DMS 273 (cell line): ENCODE data around the gene TMEM35A.
"Not testable (repeated sequence)": the region's sequence is repeated elsewhere in the genome, so short reads cannot be mapped to it uniquely, and the experiment has no call there.

Experiments used
- DNase-seq: peaks from one replicate; lab custom pipeline; 2025; ENCODE audit not compliant: unreplicated experiment; lab: John Stamatoyannopoulos, UW

Gene TMEM35A, protein sequence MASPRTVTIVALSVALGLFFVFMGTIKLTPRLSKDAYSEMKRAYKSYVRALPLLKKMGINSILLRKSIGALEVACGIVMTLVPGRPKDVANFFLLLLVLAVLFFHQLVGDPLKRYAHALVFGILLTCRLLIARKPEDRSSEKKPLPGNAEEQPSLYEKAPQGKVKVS

DNA sequence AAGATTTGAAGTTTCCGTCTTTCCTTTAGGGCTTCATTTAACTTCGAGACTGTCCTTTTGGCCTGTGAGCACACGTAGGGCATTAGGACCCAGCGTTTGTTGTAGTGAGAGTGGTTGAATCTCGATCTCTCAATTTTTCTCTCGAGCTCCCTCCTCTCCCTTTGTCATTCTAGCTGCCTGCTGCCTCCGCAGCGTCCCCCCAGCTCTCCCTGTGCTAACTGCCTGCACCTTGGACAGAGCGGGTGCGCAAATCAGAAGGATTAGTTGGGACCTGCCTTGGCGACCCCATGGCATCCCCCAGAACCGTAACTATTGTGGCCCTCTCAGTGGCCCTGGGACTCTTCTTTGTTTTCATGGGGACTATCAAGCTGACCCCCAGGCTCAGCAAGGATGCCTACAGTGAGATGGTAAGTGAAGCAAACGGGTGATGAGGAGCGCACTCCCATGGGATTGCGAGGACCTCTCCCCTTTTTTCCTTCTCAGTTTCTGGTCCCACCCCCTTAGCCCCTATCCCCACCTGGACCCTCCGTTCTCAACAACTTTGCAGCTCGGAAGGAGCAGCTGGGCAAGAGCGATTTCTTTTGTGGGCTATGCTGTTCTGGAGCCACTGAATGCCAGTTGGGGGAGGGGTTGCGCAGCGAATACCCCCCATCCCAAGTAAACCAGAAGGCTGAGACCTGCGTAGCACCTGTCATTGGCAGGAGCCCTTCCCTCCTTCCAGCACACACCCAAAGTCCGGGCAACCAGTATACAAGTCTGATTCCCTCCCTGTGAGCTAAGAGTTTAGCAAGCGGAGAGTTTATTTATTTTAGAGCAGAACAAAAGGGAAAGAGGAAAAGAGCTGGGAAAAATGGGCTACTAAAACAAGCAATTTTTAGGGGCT, at the start of gene TMEM35A:
TMEM35A (plus strand) TSS at position 164 of the 883 bp plus-strand sequence; CDS start at position 288, 124 bp downstream.
- no peak for DNase-seq

DNA sequence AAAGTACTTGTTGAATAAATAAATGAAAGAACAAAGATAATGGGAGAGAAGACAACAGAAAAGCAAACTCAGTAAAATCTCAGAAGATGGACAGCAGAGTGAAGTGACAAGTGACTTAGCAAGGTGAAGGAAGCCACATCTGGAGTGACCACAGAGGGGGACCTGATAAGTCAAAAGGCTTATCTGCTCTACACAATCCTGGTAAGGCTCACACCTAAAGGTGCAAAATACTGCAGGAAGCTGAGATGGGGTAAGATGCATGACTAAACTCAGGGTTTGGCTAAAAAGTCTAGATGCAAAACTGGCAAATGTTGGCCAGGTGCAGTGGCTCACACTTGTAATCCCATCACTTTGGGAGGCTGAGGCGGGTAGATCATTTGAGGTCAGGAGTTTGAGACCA, 49.0 kb upstream of the TMEM35A start:
- no peak for DNase-seq

DNA sequence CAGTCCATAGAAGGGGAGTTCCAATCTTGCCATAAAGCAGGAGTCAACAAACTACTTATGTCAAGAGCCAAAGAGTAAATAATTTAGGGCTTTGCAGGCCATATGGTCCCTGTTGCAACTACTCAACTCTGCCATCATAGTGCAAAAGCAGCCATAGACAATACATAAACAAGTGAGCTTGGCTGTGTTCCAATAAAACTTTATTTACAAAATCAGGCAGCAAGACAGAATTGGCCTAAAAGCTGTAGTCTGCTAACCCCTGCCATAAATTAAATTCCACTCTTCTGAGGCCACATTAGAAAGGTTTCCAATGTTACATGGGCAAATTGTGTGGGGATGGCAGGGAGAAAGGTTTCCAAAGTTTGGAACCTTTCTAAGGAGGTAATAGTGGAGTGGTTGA, 41.4 kb upstream of the TMEM35A start:
- peak; percentile 9 for DNase-seq

DNA sequence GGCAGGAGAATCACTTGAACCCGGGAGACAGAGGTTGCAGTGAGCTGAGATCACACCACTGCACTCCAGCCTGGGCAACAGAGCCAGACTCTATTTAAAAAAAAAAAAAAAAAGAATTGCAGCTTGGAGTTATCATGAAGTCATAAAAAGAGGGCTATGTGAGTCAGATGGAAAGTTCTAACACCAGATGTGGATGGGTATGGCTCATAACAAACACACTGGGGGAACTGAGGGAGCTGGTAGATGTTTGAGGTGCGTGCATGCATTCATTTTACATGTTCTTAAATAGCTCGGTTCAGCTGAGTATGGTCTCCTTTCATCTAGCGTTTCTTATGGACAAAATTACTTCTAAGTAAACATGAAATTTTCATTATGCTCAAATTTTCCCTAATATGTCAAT, 38.5 kb upstream of the TMEM35A start:
- no peak for DNase-seq

DNA sequence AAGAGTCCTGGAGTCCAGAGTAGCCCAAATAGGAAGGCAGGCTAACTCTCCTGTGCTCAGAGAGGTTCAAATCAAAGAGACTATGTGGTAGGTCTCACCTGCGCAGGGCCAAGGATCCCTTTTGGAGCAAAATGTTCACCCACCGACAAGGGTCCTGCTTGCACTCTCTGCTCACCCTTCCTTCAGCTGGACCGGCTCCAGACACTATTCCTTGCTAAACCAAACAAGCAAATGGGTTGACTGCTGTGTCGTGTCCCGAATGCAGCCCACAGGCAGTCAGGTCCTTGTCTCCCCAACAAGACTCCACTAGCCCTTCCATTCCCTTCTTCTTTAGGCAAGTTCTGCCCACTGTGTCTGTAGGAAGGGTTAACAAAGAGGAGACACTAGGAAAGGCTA, 27.5 kb upstream of the TMEM35A start:
- DNase-seq: no peak

DNA sequence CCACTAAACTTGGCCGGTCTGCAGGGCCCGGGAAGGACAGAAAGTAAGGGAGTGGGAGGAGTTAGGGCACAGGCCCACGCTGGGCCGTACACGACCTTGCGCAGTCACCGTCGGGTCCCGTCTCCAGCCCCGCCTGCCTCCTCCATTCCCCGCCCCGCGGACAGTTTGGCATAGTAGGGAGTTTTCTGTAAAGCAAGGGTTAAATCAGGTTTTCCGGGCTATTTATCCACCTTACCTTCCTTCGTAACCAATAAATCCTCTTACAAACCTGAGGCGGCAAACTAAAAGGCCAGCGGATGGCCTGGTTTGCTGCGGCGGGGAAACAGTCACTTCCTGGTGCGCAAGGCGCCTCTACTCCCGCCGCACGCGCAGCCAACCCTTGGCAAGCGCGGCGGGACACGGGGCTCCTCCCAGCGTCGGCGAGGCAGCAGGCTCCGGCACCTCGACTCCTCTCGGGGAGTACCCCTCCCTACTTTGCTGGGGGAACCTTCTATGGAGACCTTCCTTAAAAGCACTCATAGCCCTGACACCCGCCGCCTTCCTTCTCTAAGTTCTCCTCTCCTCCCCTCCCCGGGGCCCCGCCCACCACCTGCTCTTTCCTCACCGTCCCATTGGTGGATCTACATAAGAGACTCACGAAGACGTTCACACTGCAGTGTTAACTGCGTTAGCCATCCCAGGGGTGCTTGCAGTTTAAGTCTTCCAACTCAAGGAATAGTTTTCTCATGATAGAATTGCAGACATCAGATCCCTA, 27.0 kb upstream of the TMEM35A start, which contains the start of gene TRMT2B:
TRMT2B (minus strand) TSS at position 563 of the 754 bp plus-strand sequence. CDS start 9,822 bp downstream, outside the sequence.
- DNase-seq: peak; percentile 94

DNA sequence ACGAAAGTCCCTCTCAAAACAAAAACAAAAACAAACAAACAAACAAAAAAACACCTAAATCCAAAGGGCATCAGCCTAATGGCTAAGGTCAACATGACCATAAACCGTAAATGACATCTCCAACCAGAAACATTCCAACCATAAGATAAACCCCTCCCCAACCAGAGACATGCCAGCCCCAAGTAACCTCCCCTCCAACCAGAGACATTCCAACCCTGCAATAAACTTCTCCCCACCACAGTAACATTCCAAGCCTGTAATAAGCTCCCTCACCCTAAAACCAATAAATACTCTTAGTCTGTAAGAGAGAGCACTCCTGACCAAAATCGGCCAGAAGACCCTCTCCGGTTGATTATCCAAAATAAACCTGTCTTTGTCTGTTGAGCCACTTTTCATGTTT, 22.1 kb upstream of the TMEM35A start:
- DNase-seq: not testable (repeated sequence)

DNA sequence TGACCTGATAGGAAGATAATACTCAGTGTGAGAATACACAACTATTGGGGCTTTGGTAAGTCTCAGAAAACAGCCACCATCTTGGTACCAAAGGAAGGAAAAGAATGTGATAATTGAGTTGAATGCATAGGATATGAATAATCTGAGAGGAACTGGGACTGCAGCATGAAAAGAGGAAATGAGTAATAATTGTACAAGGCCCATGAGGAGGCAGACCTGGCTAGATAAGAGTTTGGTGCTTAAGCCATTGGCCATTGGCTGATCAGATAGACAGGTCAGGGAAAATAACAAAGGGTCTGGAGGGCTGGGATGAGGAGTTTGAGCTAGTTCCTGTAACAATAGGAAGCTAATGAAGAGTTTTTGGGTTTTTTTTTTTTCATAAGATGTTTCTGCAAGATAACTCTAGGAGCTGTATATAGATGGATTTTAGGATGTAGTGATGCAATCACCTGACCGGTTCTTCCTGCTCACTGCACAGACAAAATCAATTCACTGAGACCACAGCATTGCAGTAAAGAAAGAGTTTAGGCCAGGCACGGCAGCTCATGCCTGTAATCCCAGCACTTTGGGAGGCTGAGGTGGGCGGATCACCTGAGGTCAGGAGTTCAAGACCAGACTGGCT, 21.5 kb upstream of the TMEM35A start:
- no peak for DNase-seq

DNA sequence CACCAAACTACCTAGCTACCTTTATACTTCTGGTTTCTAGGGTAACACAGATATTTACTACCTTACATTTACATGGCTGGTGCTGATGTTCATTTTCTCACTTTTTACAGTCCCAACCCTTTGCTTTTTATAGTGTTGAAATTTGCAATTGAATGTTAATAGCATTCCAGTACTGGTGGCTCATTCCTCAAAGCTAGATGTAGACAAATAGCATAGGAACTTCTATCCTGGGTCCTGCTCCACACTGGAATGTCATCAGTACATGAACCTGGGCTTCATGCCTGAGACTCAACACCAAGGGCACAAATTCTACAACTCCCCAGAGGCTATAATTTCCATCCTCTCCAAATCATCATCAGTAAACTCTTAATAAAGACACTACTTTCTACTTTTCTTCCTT, 16.5 kb upstream of the TMEM35A start:
- no peak for DNase-seq

DNA sequence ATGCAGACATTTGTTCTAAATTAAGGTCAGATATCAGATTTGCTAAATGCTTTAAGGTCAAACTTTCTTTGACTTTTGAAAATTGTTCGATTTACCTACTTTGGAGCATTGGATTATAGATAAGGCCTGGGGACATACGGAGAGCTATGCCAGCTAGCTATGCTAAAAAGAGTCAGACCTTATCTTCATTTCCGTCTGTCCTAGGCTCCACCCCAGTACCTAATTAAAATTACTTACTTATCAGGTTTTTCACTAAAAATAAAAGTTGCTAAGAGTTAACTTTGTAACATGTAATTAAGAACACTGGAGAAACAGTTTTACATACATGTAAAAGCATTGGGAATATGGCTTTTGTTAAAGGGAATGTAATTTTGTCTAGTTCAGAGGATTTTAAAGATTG, 7.1 kb upstream of the TMEM35A start:
- DNase-seq: no peak

DNA sequence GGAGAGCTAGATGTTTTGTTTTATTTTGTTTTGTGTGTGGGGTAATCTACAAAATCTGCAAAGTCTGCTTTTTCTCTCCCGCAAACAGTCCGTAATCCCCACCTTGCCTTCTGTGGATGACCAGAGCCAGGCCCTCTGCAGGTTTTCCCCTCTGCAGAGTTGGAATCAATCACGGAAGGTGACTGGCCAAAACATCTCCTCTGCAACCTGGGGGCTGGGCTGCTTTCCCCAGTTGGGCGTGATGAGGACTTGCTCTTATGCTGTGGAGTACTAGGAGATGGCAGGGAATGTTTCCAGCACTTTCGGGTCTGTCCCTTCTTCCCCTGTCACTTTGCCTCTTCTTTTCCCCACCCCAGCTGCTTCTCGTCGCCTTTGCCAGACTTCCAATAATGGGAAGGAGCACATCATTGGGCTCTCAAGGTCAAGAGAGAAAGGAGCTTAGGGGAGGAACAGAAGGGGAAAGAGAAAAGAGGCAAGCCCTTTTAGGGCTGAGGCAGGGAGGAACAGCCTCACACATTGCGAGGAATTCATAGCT, 1.1 kb downstream of the TMEM35A start:
- no peak for DNase-seq

DNA sequence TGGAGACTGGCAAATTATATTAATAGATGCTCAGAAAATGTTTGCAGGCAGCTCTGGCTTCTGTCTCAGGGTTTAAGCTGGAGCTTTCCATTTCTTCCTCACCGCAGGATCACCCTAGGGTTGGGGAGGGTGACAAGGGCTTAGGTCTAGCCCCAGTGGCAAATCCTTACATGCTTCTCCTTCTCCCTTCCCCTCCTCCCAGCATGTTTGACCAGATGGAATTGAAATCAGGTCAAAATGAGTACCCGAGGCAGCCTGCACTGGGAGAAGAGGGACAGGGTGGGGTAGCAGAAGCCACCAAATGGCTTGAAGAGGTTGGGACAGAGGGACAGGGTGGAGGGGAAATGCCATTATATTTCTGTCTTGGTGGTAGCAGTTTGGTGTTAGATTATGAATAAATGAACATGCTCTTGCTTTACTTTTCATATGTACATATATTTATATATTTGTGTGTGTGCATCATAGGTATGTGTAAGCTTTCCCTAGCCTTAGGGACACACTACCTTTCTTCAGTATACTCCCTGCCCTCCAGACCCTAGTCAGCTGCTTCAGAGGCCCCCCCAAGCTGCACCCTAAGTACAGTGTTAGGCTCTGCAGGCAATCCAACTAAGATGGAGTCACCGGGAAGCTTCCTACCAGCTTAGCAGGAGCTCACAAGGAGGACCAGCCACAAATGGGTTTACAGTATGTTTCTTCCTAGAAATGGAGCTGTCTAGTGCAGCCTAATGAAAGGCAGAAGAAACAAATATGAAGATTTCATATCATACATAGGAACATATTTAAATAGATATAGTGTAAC, 1.8 kb downstream of the TMEM35A start:
- DNase-seq: no peak

DNA sequence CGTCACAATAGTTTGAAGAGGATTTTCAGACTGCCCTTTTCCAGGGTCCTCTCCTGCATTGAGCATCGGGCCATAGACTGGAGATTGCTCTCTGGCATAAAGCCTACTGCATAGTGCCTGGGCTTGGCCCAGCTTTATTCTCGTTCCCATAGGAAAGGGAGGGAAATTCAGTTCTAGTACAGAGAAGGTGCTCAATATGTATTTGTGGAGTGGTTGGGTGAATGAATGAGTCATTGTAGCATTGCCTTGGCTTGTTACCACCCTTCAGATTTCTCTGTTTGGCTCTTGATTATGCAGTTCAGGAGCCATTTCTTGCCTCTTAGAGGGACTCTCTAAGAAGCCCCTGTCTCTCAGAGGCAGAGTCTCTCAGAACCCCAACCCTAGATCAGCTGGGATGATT, 2.6 kb downstream of the TMEM35A start:
- no peak for DNase-seq

DNA sequence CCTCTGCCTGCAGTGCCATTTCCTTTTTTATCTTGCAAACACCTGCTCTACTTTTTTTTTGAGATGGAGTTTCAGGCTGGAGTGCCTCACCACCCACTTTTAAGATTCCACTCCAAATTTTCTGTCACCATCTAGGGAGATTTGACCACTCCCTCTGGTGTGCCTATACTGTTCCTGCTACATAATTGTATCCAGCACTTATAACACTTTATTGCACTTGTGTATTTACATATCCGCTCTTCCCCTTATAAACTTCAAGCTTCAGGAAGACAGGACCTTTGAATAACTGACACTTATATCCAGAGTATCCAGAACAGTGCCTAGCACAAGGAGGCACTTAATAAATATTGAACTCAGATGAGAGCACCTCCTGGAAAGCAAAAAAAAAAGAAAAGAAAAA, 13.1 kb downstream of the TMEM35A start:
- no peak for DNase-seq

DNA sequence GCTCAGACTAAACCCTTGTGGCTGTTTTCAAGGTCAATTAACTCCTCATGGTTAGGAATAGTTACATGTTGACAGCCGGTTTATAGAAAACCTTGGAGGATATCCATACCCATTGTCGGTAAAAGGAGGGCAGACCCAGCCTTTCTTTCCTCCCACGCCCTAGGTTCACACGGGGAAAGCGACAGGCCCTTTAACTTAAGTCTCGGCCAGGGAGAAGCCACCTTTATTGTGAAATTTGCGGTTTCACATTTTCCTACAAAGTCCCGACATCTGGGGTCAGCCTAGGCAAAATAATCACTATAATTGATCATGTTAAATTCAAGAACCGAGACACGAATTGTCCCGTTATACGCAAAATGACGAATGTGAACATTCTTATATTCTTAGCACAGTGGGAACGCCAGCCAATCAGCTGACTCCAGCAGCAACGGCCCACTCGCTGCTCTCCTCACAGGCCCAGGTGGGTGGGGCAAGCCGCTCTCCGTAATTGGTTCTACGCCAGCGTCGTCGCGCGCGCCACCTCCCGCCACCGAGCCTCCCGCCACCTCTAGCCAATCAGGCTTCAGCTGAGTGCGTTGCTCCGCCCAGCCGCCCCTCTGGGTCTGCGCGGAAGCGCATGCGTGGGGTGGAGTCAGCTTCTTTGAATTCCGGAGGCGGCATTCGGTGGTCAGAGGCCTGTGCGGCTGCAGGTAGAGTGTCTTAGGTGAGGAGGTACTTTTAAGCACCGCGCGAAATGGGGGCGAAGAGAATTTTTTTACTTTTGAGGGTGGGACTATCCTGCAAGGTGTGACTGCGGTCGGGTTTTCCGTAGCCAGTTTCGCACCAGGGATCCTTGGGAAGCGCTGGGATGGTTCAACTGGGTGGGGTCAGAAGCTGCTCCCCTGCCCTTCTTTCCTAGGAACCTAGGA, 19.1 kb downstream of the TMEM35A start, which contains the start of gene CENPI:
CENPI (plus strand) TSS at position 659 of the 908 bp plus-strand sequence. CDS start 2,867 bp downstream, outside the sequence.
- DNase-seq: peak; percentile 96

DNA sequence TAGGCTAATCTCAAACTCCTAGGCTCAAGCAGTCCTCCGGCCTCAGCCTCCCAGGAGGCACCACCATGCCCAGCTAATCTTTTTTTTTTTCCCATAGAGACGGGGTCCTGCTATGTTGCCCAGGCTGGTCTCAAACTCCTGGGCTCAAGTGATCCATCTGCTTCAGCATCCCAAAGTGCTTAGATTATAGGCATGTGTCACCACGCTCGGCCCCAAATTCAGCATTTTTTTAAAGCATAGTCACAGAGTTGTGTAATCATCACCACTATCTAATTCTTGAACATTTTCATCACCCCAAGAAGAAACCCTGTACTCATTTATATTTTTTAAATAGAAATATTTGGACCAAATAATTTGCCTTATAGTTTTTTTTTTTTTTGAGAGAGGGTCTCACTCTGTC, 29.6 kb downstream of the TMEM35A start:
- no peak for DNase-seq

DNA sequence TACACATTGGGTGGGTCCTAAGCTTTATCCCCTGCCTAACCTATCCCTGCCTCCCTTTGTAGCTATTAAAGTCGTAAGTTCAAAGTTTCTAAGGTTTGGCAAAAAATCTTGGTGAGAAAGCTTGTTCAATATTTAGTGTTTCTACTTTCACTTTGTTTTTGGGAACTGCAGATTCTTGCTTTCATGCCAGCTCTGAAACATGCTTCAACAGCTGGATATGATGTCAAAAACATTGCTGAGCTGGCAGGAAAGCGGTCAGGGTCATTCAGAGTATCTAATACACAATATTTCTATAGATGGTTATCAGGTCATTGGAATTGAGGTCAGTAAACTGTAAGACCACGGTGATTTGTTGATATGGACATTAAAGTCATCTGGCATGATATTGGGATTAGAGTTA, 39.0 kb downstream of the TMEM35A start:
- no peak for DNase-seq

DNA sequence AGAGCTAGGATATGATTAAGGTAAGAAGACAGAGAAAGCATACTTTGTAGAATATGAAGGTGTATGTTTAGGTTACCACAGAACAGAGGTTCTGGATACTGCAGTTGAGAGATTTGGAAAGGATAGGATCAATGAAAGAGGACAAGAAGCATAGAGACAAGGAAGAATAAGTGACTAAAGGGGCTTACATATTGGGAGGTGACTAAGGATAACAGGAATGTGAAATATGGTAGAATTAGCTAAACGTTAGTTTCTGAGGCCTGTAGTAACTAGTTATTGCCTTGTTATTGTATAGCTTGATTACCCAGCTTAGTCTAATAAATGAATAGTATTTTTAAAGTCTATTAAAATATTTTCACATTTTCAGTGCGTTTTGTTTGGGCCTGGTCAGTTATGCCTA, 57.6 kb downstream of the TMEM35A start:
- DNase-seq: no peak
